GM12878 (cell line): ENCODE results near the gene GALNT11. TPM values are rescaled to one million over a fixed set of nuclear protein-coding genes. Genes with fewer than 3 reads are reported as not detected.

Source experiments
- ATAC-seq: fragments of 200-7000 bp; cut with Tn5 transposase; 3 replicates; pipeline ENCODE4 v1.9.1; 2020; ENCODE audit warnings: mild to moderate bottlenecking, moderate library complexity
- BruUV-seq: library from RNA; stranded (reverse); fragments of 400-500 nt; replicated peaks from 2 replicates; lab custom pipeline; 2021; lab: Mats Ljungman, UMichigan
- CTCF ChIA-PET: fragments of 300-600 bp; sonication (Branson Sonifier 250); formaldehyde crosslinking; extraction: SDS; loops from one replicate; lab custom pipeline; 2021; ENCODE audit warnings: inconsistent platforms; lab: Yijun Ruan, JAX
- POLR2A ChIA-PET: fragments of 350-600 bp; formaldehyde crosslinking; extraction: SDS; loops from one replicate; lab custom pipeline; 2021; ENCODE audit warnings: inconsistent platforms; lab: Charles Lee
- RAD21 ChIA-PET: fragments of 300-600 bp; sonication (Branson Sonifier 250); formaldehyde crosslinking; loops from one replicate; lab custom pipeline; 2023; ENCODE audit warnings: antibody characterized with exemption; ENCODE audit not compliant: unreplicated experiment; lab: Charles Lee
- SMC1A ChIA-PET: fragments of 300-600 bp; sonication (Branson Sonifier 250); formaldehyde crosslinking; loops from one replicate; lab custom pipeline; 2023; ENCODE audit not compliant: unreplicated experiment, uncharacterized antibody; lab: Charles Lee
- DNase-seq: peaks from one replicate; pipeline ENCODE4 v3.0.0-alpha.2; 2011; ENCODE audit warnings: low read depth, low spot score
- FAIRE-seq: peaks from 3 replicates; lab custom pipeline; 2011; peaks lifted over from hg19 to GRCh38; lab: Jason Lieb, UNC
- H2AFZ ChIP-seq: 2 replicates; pipeline ENCODE4 v1.6.0; 2011; ENCODE audit warnings: low read depth, low read length, control low read depth; ENCODE audit not compliant: control insufficient read depth
- H3K27ac ChIP-seq: 2 replicates; pipeline ENCODE4 v1.5.1; 2011; ENCODE audit warnings: control low read depth; ENCODE audit not compliant: control insufficient read depth, insufficient read depth
- H3K27me3 ChIP-seq, 2 experiments: replicated peaks in 1 of 2; 2 replicates each; pipeline versions ENCODE4 v1.6.0 to v1.6.1; 2011; ENCODE audit warnings: low read length in 1 of 2; ENCODE audit not compliant: control insufficient read depth in 2 of 2, insufficient read depth in 2 of 2
- H3K36me3 ChIP-seq, 2 experiments: 2 replicates each; pipeline ENCODE4 v1.5.1; 2011; ENCODE audit warnings: low read length in 1 of 2; ENCODE audit not compliant: control insufficient read depth in 2 of 2, insufficient read depth in 2 of 2
- H3K4me1 ChIP-seq: 2 replicates; pipeline ENCODE4 v1.6.1; 2011; ENCODE audit warnings: mild to moderate bottlenecking, low read length, moderate library complexity, mixed read lengths; ENCODE audit not compliant: control insufficient read depth, insufficient read depth
- H3K4me2 ChIP-seq: 2 replicates; pipeline ENCODE4 v1.6.0; 2011; ENCODE audit warnings: control low read depth; ENCODE audit not compliant: control insufficient read depth, insufficient read depth
- H3K4me3 ChIP-seq: fragments of 200-600 bp; sonication (generic); 2 replicates; pipeline ENCODE4 v1.5.1; 2016
- H3K79me2 ChIP-seq: 2 replicates; pipeline ENCODE4 v1.6.0; 2011; ENCODE audit warnings: low read length; ENCODE audit not compliant: control insufficient read depth, insufficient read depth
- H3K9ac ChIP-seq: 2 replicates; pipeline ENCODE4 v1.8.0; 2011; ENCODE audit warnings: low read length, control low read depth, mixed read lengths; ENCODE audit not compliant: control insufficient read depth, insufficient read depth
- H3K9me3 ChIP-seq: replicated peaks from 3 replicates; pipeline ENCODE4 v1.5.1; 2011; ENCODE audit warnings: mild to moderate bottlenecking, low read length; ENCODE audit not compliant: control insufficient read depth, insufficient read depth
- H4K20me1 ChIP-seq: 2 replicates; pipeline ENCODE4 v1.6.0; 2011; ENCODE audit not compliant: control insufficient read depth, insufficient read depth
- DPF2 ChIP-seq: fragments of 450-650 bp; IDR thresholded peaks from 2 replicates; pipeline ENCODE4 v1.6.1; 2017; ENCODE audit warnings: mild to moderate bottlenecking
- IKZF1 ChIP-seq: fragments of 450-650 bp; conservative IDR thresholded peaks from 2 replicates; pipeline ENCODE4 v1.6.1; 2017; ENCODE audit warnings: antibody characterized with exemption, mild to moderate bottlenecking
- RELA ChIP-seq: fragments of 450-650 bp; IDR thresholded peaks from 2 replicates; pipeline ENCODE4 v1.8.0; 2014; ENCODE audit warnings: borderline replicate concordance; ENCODE audit not compliant: partially characterized antibody
- ZNF592 ChIP-seq: fragments of 450-650 bp; IDR thresholded peaks from 2 replicates; pipeline ENCODE4 v1.6.1; 2017; ENCODE audit warnings: mild to moderate bottlenecking, moderate library complexity
- WGBS: methylation state at CpG from one replicate; pipeline ENCODE4 v1.1.6; 2016; ENCODE audit warnings: low lambda C conversion rate; ENCODE audit not compliant: insufficient replicate concordance, insufficient coverage; ENCODE audit errors: missing lambda C conversion rate; 5-methylcytosine and 5-hydroxymethylcytosine counted together
- in situ Hi-C: fragments of 300-500 bp; cut with MboI; formaldehyde crosslinking; loops from 9 replicates; pipeline ENCODE4 v1.14.3; 2018; ENCODE audit warnings: mixed read lengths
- intact Hi-C: fragments of 100-400 bp; cut with micrococcal nuclease; formaldehyde crosslinking; loops from one replicate; pipeline ENCODE4 v1.14.2; 2022; ENCODE audit not compliant: unreplicated experiment
- polyA plus RNA-seq, 11 experiments: library from polyadenylated mRNA; depleted of rRNA in 4 of 11; unstranded in 6 of 11; stranded (reverse) in 5 of 11; fragments of >200 nt; fragmentation: Nextera tagmentation in 4 of 11; fragmentation: Illumina TruSeq in 1 of 11; extraction: Ambion mirVana in 4 of 11; extraction: Trizol in 1 of 11; gene quantifications; 1 replicate in 1 of 11; 2 replicates in 10 of 11; pipeline versions ENCODE4 v1.2.1 to v1.2.3, GENCODE V29; 2011 to 2016; ENCODE audit warnings: inconsistent platforms in 2 of 11, missing spikeins in 2 of 11, low read depth in 1 of 11
- total RNA-seq, 4 experiments: library from RNA; depleted of rRNA in 3 of 4; stranded (reverse); fragments of >200 nt in 3 of 4; fragmentation: Illumina TruSeq in 1 of 4; extraction: Trizol in 1 of 4; gene quantifications; 2 replicates each; pipeline versions ENCODE4 v1.2.1 to v1.2.3, GENCODE V29; 2013 to 2021
- TF ChIP-seq, protein P1 (sequence below): IDR thresholded peaks from 2 replicates; pipeline ENCODE4 v1.6.1; 2011; ENCODE audit warnings: low read depth, mild to moderate bottlenecking, low read length, moderate library complexity, borderline replicate concordance; ENCODE audit errors: extremely low read depth

Gene GALNT11
- total and polyA plus RNA-seq, 10 of the 15 experiments (the other 5 are each of a cell fraction or from before 2014, with no cell fraction given): 2.0 to 9.5 (median 6.4) TPM

GRCh38 chr7:152072421-152072820 lies 46.9 kb downstream of the GALNT11 start:
- no peaks in the 10 kb centered on the region for H3K36me3 ChIP-seq
- no peak overlapping the region for H3K4me3 ChIP-seq
- no peak overlapping the region for H2AFZ ChIP-seq
- H3K9ac ChIP-seq: no peak overlapping the region
- SMC1A ChIA-PET: no interaction called here
- RAD21 ChIA-PET: no interaction called here
- CTCF ChIA-PET: no interaction called here
- DNase-seq: no peak
- POLR2A ChIA-PET: no interaction called here
- no peak overlapping the region for H3K4me2 ChIP-seq
- 70% methylated on average over 4 of the region's 4 CpGs for WGBS
- H4K20me1 ChIP-seq: no peaks in the 10 kb centered on the region
- H3K27ac ChIP-seq: no peak overlapping the region
- FAIRE-seq: no peak
- H3K27me3 ChIP-seq: no peaks in the 10 kb centered on the region
- TF ChIP-seq, protein P1, sequence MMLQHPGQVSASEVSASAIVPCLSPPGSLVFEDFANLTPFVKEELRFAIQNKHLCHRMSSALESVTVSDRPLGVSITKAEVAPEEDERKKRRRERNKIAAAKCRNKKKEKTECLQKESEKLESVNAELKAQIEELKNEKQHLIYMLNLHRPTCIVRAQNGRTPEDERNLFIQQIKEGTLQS: no peak
- no peak for TF ChIP-seq DPF2
- no peak for TF ChIP-seq IKZF1
- no peak for TF ChIP-seq RELA
- no peak for TF ChIP-seq ZNF592
- no peaks in the 10 kb centered on the region for H3K4me1 ChIP-seq
- intact Hi-C loops: no loop called here
- no TSS peak for BruUV-seq
- no peaks in the 10 kb centered on the region for H3K79me2 ChIP-seq
- in situ Hi-C loops: no loop called here
- H3K9me3 ChIP-seq: no peaks in the 10 kb centered on the region; the same call in 2 of the 3 replicates
- no peak for ATAC-seq
